ENCODE results near the gene PCOLCE2.

DNA sequence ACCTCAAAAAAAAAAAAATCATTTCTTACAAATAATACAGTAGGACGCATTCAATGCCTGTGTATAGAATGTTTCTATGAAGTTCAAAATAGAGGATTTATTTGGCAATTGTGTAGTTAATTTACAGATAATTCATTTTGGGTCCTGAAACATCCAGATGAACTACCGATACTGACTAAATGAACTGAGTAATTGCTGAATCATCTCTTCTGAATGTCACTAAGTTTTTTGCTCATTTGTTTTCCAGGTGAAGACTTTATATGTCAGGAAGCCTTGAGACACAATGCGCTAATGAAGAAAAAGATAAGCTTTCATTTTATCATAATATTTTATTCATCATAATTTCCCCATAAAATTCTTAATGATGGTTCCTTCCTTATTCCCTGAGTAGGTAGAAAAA is 39.7 kb downstream of the PCOLCE2 start:
- TF ChIP-seq, protein P1, sequence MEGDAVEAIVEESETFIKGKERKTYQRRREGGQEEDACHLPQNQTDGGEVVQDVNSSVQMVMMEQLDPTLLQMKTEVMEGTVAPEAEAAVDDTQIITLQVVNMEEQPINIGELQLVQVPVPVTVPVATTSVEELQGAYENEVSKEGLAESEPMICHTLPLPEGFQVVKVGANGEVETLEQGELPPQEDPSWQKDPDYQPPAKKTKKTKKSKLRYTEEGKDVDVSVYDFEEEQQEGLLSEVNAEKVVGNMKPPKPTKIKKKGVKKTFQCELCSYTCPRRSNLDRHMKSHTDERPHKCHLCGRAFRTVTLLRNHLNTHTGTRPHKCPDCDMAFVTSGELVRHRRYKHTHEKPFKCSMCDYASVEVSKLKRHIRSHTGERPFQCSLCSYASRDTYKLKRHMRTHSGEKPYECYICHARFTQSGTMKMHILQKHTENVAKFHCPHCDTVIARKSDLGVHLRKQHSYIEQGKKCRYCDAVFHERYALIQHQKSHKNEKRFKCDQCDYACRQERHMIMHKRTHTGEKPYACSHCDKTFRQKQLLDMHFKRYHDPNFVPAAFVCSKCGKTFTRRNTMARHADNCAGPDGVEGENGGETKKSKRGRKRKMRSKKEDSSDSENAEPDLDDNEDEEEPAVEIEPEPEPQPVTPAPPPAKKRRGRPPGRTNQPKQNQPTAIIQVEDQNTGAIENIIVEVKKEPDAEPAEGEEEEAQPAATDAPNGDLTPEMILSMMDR (IDR thresholded peaks at IDR 0.05; ENCODE audit: low read depth, low read length) = no peak
- no peak for TF ChIP-seq EZH2phosphoT487 (IDR thresholded peaks at IDR 0.05; ENCODE audit: low read depth)

Measured in OCI-LY3 (cell line).